Stomach (tissue), 4 donors: ENCODE measurements around the gene RNU7-1.

Experiments used
- CTCF ChIP-seq, 7 experiments: fragments of 450-650 bp in 4 of 7; fragments of 200-600 bp in 3 of 7; sonication (generic) in 3 of 7; IDR thresholded peaks; one replicate each; pipeline ENCODE4 v1.5.1; 2016 to 2019; ENCODE audit warnings: antibody characterized with exemption in 7 of 7, control low read depth in 2 of 7, mild to moderate bottlenecking in 1 of 7
- EP300 ChIP-seq: sonication (generic); formaldehyde crosslinking; IDR thresholded peaks from one replicate; pipeline ENCODE4 v1.6.1; 2017; ENCODE audit warnings: antibody characterized with exemption
- POLR2AphosphoS5 ChIP-seq, 3 donors: sonication (generic); formaldehyde crosslinking; IDR thresholded peaks; one replicate each; pipeline ENCODE4 v1.6.1; 2016; ENCODE audit warnings: antibody characterized with exemption in 3 of 3

DNA sequence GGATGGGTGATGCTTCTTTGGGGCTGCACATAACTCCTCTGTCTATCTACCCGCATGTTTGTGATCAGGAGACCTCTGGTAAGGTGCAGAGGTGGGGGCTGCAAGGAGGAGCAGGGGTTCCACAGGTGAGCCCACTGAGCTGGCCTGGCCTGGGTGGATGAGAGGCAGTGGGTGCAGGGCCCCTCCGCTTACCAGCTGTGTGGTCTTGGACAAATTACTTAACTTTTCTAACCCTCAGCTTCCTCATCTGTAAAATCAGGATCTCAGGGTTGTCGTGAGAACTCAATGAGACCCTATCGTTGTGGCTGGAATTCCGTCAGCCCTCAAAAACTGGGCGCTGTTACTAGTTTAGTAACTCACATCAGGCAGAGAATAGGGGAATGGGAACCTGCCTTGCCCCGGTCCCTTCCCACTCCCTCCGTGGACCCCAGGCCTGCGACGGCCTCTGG lies 15.0 kb downstream of the RNU7-1 start:
- TF ChIP-seq CTCF (IDR thresholded peaks at IDR 0.05) (no peak), EP300 (no peak), POLR2AphosphoS5 (IDR thresholded peaks at IDR 0.05) (no peak)
